ENCODE results near the gene USP33.
"Not testable (repeated sequence)": the region's sequence is repeated elsewhere in the genome, so short reads cannot be mapped to it uniquely, and the experiment has no call there.

The USP33 gene

GRCh38 chr1:77716065-77716464 lies 43.6 kb downstream of the USP33 start:
- Histone ChIP-seq H3K4me3 (ENCODE audit: low read depth in 1 of 2, low read length in 2 of 2) (no peak overlapping the region), H3K9ac (ENCODE audit: low read depth, low read length) (no peak overlapping the region), H3K4me2 (ENCODE audit: insufficient read depth, low read length) (no peak overlapping the region), H3K79me2 (ENCODE audit: insufficient read depth, low read length) (no peaks in the 10 kb centered on the region), H4K20me1 (ENCODE audit: insufficient read depth, low read length) (0 out of 2 replicates have a peak, but pooled peaks cover 2% of the 10 kb centered on the region), H3K36me3 (ENCODE audit: insufficient read depth, low read length) (peaks cover 82% of the 10 kb centered on the region), H2AFZ (ENCODE audit: low read depth, low read length) (no peak overlapping the region), H3K4me1 (ENCODE audit: insufficient read depth, low read length) (no peaks in the 10 kb centered on the region), H3K27ac (ENCODE audit: low read length) (no peak overlapping the region), H3K9me3 (ENCODE audit: insufficient read depth, low read length, severe bottlenecking) (no peaks in the 10 kb centered on the region), H3K27me3 (ENCODE audit: insufficient read depth, low read length, poor library complexity) (no peaks in the 10 kb centered on the region)
- ATAC-seq (ENCODE audit: insufficient read depth, low read depth) (no peak), DNase-seq (no peak)
- TF ChIP-seq EZH2 (IDR thresholded peaks at IDR 0.05; ENCODE audit: borderline replicate concordance, low read depth, low read length, severe bottlenecking) (no peak), CTCF (IDR thresholded peaks at IDR 0.05; ENCODE audit: borderline replicate concordance, extremely low read depth, low read length, poor library complexity, severe bottlenecking) (no peak)

- H3K79me2 ChIP-seq (ENCODE audit: insufficient read depth, low read length), result no peaks in the 10 kb centered on the region
- H3K9me3 ChIP-seq (ENCODE audit: insufficient read depth, low read length, severe bottlenecking), result no peaks in the 10 kb centered on the region
- DNase-seq (no peak), ATAC-seq (ENCODE audit: insufficient read depth, low read depth) (no peak)
- no peaks in the 10 kb centered on the region for H3K27me3 ChIP-seq (ENCODE audit: insufficient read depth, low read length, poor library complexity)
- H3K4me3 ChIP-seq (ENCODE audit: low read depth in 1 of 2, low read length in 2 of 2), result no peak overlapping the region
- H3K36me3 ChIP-seq (ENCODE audit: insufficient read depth, low read length), result peaks cover 75% of the 10 kb centered on the region
- no peak overlapping the region for H3K9ac ChIP-seq (ENCODE audit: low read depth, low read length)
- no peak overlapping the region for H3K4me2 ChIP-seq (ENCODE audit: insufficient read depth, low read length)
- H3K4me1 ChIP-seq (ENCODE audit: insufficient read depth, low read length), result no peaks in the 10 kb centered on the region
- H2AFZ ChIP-seq (ENCODE audit: low read depth, low read length), result no peak overlapping the region
- H4K20me1 ChIP-seq (ENCODE audit: insufficient read depth, low read length), result no peaks in the 10 kb centered on the region
- H3K27ac ChIP-seq (ENCODE audit: low read length), result no peak overlapping the region
- TF ChIP-seq EZH2 (IDR thresholded peaks at IDR 0.05; ENCODE audit: borderline replicate concordance, low read depth, low read length, severe bottlenecking) (no peak), CTCF (IDR thresholded peaks at IDR 0.05; ENCODE audit: borderline replicate concordance, extremely low read depth, low read length, poor library complexity, severe bottlenecking) (no peak)
Observed at GRCh38 chr1:77709727-77710126, 49.9 kb downstream of the USP33 start.

GRCh38 chr1:77706321-77706720 lies 53.3 kb downstream of the USP33 start:
- ATAC-seq (ENCODE audit: insufficient read depth, low read depth) (no peak), DNase-seq (no peak)
- no peaks in the 10 kb centered on the region for H3K4me1 ChIP-seq (ENCODE audit: insufficient read depth, low read length)
- H3K27me3 ChIP-seq (ENCODE audit: insufficient read depth, low read length, poor library complexity), result no peaks in the 10 kb centered on the region
- TF ChIP-seq CTCF (IDR thresholded peaks at IDR 0.05; ENCODE audit: borderline replicate concordance, extremely low read depth, low read length, poor library complexity, severe bottlenecking), result no peak
- no peak for TF ChIP-seq EZH2 (IDR thresholded peaks at IDR 0.05; ENCODE audit: borderline replicate concordance, low read depth, low read length, severe bottlenecking)
- no peak overlapping the region for H3K27ac ChIP-seq (ENCODE audit: low read length)
- H2AFZ ChIP-seq (ENCODE audit: low read depth, low read length), result no peak overlapping the region
- H4K20me1 ChIP-seq (ENCODE audit: insufficient read depth, low read length), result no peaks in the 10 kb centered on the region
- no peaks in the 10 kb centered on the region for H3K79me2 ChIP-seq (ENCODE audit: insufficient read depth, low read length)
- no peak overlapping the region for H3K4me3 ChIP-seq (ENCODE audit: low read depth in 1 of 2, low read length in 2 of 2)
- no peak overlapping the region for H3K9ac ChIP-seq (ENCODE audit: low read depth, low read length)
- H3K9me3 ChIP-seq (ENCODE audit: insufficient read depth, low read length, severe bottlenecking), result no peaks in the 10 kb centered on the region
- peaks cover 43% of the 10 kb centered on the region for H3K36me3 ChIP-seq (ENCODE audit: insufficient read depth, low read length)
- no peak overlapping the region for H3K4me2 ChIP-seq (ENCODE audit: insufficient read depth, low read length)

GRCh38 chr1:77704736-77705135 lies 54.9 kb downstream of the USP33 start:
- Histone ChIP-seq H3K9me3 (ENCODE audit: insufficient read depth, low read length, severe bottlenecking) (no peaks in the 10 kb centered on the region), H3K4me1 (ENCODE audit: insufficient read depth, low read length) (no peaks in the 10 kb centered on the region), H3K4me3 (ENCODE audit: low read depth in 1 of 2, low read length in 2 of 2) (no peak overlapping the region), H3K36me3 (ENCODE audit: insufficient read depth, low read length) (peaks cover 32% of the 10 kb centered on the region), H3K27ac (ENCODE audit: low read length) (no peak overlapping the region), H3K4me2 (ENCODE audit: insufficient read depth, low read length) (no peak overlapping the region), H2AFZ (ENCODE audit: low read depth, low read length) (no peak overlapping the region), H4K20me1 (ENCODE audit: insufficient read depth, low read length) (no peaks in the 10 kb centered on the region), H3K9ac (ENCODE audit: low read depth, low read length) (no peak overlapping the region), H3K27me3 (ENCODE audit: insufficient read depth, low read length, poor library complexity) (no peaks in the 10 kb centered on the region), H3K79me2 (ENCODE audit: insufficient read depth, low read length) (no peaks in the 10 kb centered on the region)
- no peak for TF ChIP-seq EZH2 (IDR thresholded peaks at IDR 0.05; ENCODE audit: borderline replicate concordance, low read depth, low read length, severe bottlenecking)
- no peak for TF ChIP-seq CTCF (IDR thresholded peaks at IDR 0.05; ENCODE audit: borderline replicate concordance, extremely low read depth, low read length, poor library complexity, severe bottlenecking)
- no peak for DNase-seq
- no peak for ATAC-seq (ENCODE audit: insufficient read depth, low read depth)

- H3K79me2 ChIP-seq (ENCODE audit: insufficient read depth, low read length); H3K9me3 ChIP-seq (ENCODE audit: insufficient read depth, low read length, severe bottlenecking); H3K9ac ChIP-seq (ENCODE audit: low read depth, low read length); H3K4me2 ChIP-seq (ENCODE audit: insufficient read depth, low read length); H3K27me3 ChIP-seq (ENCODE audit: insufficient read depth, low read length, poor library complexity); H3K4me3 ChIP-seq (ENCODE audit: low read depth in 1 of 2, low read length in 2 of 2); H3K27ac ChIP-seq (ENCODE audit: low read length); ATAC-seq (ENCODE audit: insufficient read depth, low read depth); H4K20me1 ChIP-seq (ENCODE audit: insufficient read depth, low read length); DNase-seq; H2AFZ ChIP-seq (ENCODE audit: low read depth, low read length); H3K4me1 ChIP-seq (ENCODE audit: insufficient read depth, low read length): not testable (repeated sequence)
- H3K36me3 ChIP-seq (ENCODE audit: insufficient read depth, low read length), result peaks cover 17% of the 10 kb centered on the region; the same call in 1 of the 2 replicates
Observed at GRCh38 chr1:77699673-77700072, 60.0 kb downstream of the USP33 start.
